ENCODE data around the gene TMEM88. TPM values are rescaled to one million over a fixed set of nuclear protein-coding genes. Genes with fewer than 3 reads are reported as not detected.

The TMEM88 gene
- total and polyA plus RNA-seq, 2 of the 4 experiments (the other 2 are of a cell fraction): 2.1 TPM; not detected in 1

DNA sequence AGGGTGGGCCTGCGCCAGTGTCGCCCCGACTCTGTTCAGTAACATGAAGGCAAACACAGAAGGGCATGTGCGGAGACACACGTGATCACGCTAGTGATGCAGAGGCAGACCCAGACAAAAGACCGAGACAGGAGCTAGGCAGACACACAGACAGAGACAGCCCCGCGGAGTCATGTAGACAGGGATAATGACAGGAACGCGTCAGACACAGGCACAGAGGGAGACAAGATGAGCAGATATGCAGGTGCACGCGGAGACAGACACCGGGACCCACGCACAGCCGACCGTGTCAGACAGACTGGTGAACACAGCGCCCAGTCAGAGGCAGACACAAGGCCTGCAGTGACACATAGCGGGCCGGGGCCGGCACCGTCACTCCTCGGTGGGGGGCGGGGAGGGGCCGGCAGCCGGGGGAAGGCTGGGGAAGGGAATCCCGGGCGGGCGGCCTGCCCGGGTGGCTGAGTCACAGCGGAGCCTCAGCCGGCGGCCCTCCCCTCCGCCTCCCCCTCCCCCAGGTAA, 13.4 kb upstream of the TMEM88 start (continued):
- TF ChIP-seq RCOR1 (IDR thresholded peaks at IDR 0.05; ENCODE audit: insufficient replicate concordance, low read length): peak; percentile 83

DNA sequence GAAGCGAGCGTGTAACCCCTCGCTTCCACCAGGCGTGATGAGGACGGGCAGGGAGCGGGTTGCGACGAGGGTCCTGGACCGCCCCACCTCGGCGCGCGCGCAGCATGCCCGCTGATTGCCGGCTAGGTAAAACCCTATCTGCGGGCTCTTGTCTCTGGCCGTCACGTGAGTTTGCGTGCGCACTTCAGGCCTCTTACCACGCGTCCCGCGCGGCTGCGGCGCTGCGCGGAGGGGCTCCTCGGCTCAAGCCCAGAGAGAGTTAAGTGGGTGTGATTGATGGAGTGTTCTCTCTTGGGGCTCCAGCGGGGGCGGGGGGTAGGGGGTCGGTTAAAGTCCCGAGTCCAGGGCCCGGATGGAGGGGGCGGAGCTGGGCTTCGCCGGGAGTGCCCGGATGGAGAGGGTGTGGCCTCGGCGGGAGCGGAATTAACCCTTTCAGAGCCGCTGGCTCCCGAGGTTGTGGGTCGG, 12.9 kb upstream of the TMEM88 start:
- Histone ChIP-seq H2AFZ (replicated peaks; ENCODE audit: low read length, poor library complexity) (peak overlapping the region; percentile 94), H3K9me3 (ENCODE audit: control insufficient read depth, insufficient read depth, low read length) (no peaks in the 10 kb centered on the region), H3K9me1 (ENCODE audit: insufficient read depth, low read length) (peaks cover 9% of the 10 kb centered on the region; the same call in 1 of the 2 replicates), H3K23ac (ENCODE audit: low read depth, low read length) (peak overlapping the region; percentile 77), H4K5ac (ENCODE audit: low read depth, low read length) (peak overlapping the region; percentile 12; the same call in 1 of the 2 replicates), H3K27ac (ENCODE audit: insufficient read depth, low read length) (peak overlapping the region; percentile 98), H3K9ac (ENCODE audit: low read depth, low read length) (peak overlapping the region; percentile 92), H3K4me1 (ENCODE audit: control insufficient read depth, insufficient read depth, low read length) (peaks cover 25% of the 10 kb centered on the region), H2BK120ac (ENCODE audit: low read depth, low read length) (peak overlapping the region; percentile 91), H3K18ac (ENCODE audit: low read depth, low read length) (peak overlapping the region; percentile 68), H2BK20ac (ENCODE audit: low read depth, low read length) (peak overlapping the region; percentile 67; the same call in 1 of the 2 replicates), H3K27me3 (ENCODE audit: control insufficient read depth, insufficient read depth, low read length) (no peaks in the 10 kb centered on the region), H3K4ac (ENCODE audit: low read depth, low read length) (peak overlapping the region; percentile 97), H4K91ac (ENCODE audit: insufficient read depth, low read depth, low read length) (peak overlapping the region; percentile 89), H2BK15ac (ENCODE audit: low read depth, low read length) (peak overlapping the region; percentile 98; the same call in 2 of the 3 replicates), H3K36me3 (ENCODE audit: control insufficient read depth, insufficient read depth, low read length) (peaks cover 23% of the 10 kb centered on the region; the same call in 1 of the 2 replicates), H2AK9ac (replicated peaks; ENCODE audit: low read depth, low read length, poor library complexity) (peak overlapping the region; percentile 98), H3K79me1 (ENCODE audit: low read depth in 1 of 2, low read length in 2 of 2) (peaks cover 19 to 82% of the 10 kb centered on the region in 2 experiments), H3K56ac (ENCODE audit: extremely low read depth, insufficient read depth, low read length) (peak overlapping the region; percentile 81), H2AK5ac (ENCODE audit: low read depth, low read length) (peak overlapping the region; percentile 99), H4K20me1 (ENCODE audit: insufficient read depth, low read length) (peaks cover 77% of the 10 kb centered on the region), H3K4me2 (ENCODE audit: low read depth, low read length) (peak overlapping the region; percentile 97), H2BK5ac (ENCODE audit: low read depth, low read length, poor library complexity, severe bottlenecking) (peak overlapping the region; percentile 97), H3K14ac (replicated peaks; ENCODE audit: low read depth, low read length) (peak overlapping the region; percentile 82), H3K4me3 (ENCODE audit: insufficient read depth, low read depth, low read length) (peak overlapping the region; percentile 71), H4K8ac (ENCODE audit: low read depth in 2 of 2, low read length in 2 of 2) (peak overlapping the region; percentile 79 to 91)
- POLR2A ChIA-PET (ENCODE audit: unreplicated experiment): no interaction called here
- 2% methylated on average over 8 of the region's 46 CpGs; no CpG with 5 or more reads in 1 of the 2 experiments for WGBS, 2 experiments (ENCODE audit: extremely low coverage in 2 of 2, insufficient read length in 1 of 2)
- DNase-seq: peak; percentile 82
- ATAC-seq (ENCODE audit: low read depth): peak; percentile 32
- no TSS peak for BruUV-seq (replicated peaks)
- in situ Hi-C loops (cut with MboI; ENCODE audit: low sequenced_read_pairs): no loop called here
- dilution Hi-C loops (cut with HindIII; ENCODE audit: low sequenced_read_pairs, unreplicated experiment): no loop called here
- CTCF ChIA-PET: interaction anchor here (1.2 kb wide), 1 partner anchor 71 kb away, joined by 3 read pairs; no protein-coding TSS in a partner anchor
- intact Hi-C loops (cut with micrococcal nuclease): loop anchor here (2.0 to 5.0 kb wide), 2 partner anchors 15 to 270 kb away; partner anchors contain the start of gene NAA38
- TF ChIP-seq RAD21 (IDR thresholded peaks at IDR 0.05; ENCODE audit: low read length) (no peak), MAFK (IDR thresholded peaks at IDR 0.05; ENCODE audit: low read depth, low read length) (no peak), MXI1 (IDR thresholded peaks at IDR 0.05; ENCODE audit: borderline replicate concordance, low read depth, low read length) (no peak), RFX5 (IDR thresholded peaks at IDR 0.05; ENCODE audit: low read depth, low read length) (no peak), CHD1 (IDR thresholded peaks at IDR 0.05; ENCODE audit: low read depth, low read length) (peak; percentile 88; the same call in 1 of the 2 replicates), POLR2A (IDR thresholded peaks at IDR 0.05; ENCODE audit: low read depth, low read length) (peak; percentile 80), RCOR1 (IDR thresholded peaks at IDR 0.05; ENCODE audit: insufficient replicate concordance, low read length) (no peak), MAZ (IDR thresholded peaks at IDR 0.05; ENCODE audit: borderline replicate concordance, low read depth, low read length) (no peak), FOS (IDR thresholded peaks at IDR 0.05; ENCODE audit: low read depth, low read length) (no peak), NFE2L2 (IDR thresholded peaks at IDR 0.05; ENCODE audit: low read depth, low read length) (no peak), BHLHE40 (IDR thresholded peaks at IDR 0.05; ENCODE audit: low read depth, low read length) (peak; percentile 92)
- TF ChIP-seq, protein P1, sequence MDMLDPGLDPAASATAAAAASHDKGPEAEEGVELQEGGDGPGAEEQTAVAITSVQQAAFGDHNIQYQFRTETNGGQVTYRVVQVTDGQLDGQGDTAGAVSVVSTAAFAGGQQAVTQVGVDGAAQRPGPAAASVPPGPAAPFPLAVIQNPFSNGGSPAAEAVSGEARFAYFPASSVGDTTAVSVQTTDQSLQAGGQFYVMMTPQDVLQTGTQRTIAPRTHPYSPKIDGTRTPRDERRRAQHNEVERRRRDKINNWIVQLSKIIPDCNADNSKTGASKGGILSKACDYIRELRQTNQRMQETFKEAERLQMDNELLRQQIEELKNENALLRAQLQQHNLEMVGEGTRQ (IDR thresholded peaks at IDR 0.05; ENCODE audit: low read depth, low read length): peak; percentile 65
- TF ChIP-seq, protein P2, sequence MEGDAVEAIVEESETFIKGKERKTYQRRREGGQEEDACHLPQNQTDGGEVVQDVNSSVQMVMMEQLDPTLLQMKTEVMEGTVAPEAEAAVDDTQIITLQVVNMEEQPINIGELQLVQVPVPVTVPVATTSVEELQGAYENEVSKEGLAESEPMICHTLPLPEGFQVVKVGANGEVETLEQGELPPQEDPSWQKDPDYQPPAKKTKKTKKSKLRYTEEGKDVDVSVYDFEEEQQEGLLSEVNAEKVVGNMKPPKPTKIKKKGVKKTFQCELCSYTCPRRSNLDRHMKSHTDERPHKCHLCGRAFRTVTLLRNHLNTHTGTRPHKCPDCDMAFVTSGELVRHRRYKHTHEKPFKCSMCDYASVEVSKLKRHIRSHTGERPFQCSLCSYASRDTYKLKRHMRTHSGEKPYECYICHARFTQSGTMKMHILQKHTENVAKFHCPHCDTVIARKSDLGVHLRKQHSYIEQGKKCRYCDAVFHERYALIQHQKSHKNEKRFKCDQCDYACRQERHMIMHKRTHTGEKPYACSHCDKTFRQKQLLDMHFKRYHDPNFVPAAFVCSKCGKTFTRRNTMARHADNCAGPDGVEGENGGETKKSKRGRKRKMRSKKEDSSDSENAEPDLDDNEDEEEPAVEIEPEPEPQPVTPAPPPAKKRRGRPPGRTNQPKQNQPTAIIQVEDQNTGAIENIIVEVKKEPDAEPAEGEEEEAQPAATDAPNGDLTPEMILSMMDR (conservative IDR thresholded peaks at IDR 0.05; ENCODE audit: low read depth, low read length): no peak

Measured in IMR-90 (cell line).